CD8-positive, alpha-beta memory T cell (primary cell): Measurements from ENCODE around the gene OPRM1. TPM values are rescaled to one million over a fixed set of nuclear protein-coding genes. Genes with fewer than 3 reads are reported as not detected.
"Not testable (repeated sequence)": the region's sequence is repeated elsewhere in the genome, so short reads cannot be mapped to it uniquely, and the experiment has no call there.

Experiments used
- CTCF ChIA-PET: fragments of 350-600 bp; sonication (Branson Sonifier 250); formaldehyde crosslinking; loops from one replicate; lab custom pipeline; 2021; ENCODE audit warnings: antibody characterized with exemption; lab: Charles Lee
- POLR2A ChIA-PET: fragments of 350-600 bp; sonication (Branson Sonifier 250); formaldehyde crosslinking; loops from one replicate; lab custom pipeline; 2021; ENCODE audit warnings: antibody characterized with exemption; lab: Charles Lee
- DNase-seq, 5 donors: peaks; one replicate each; pipeline versions ENCODE4 v3.0.0 to v3.0.0-alpha.2; 2020 to 2022; ENCODE audit warnings: mixed read lengths in 1 of 5
- H3K27ac ChIP-seq: one replicate; pipeline ENCODE4 v1.7.0; 2013; ENCODE audit warnings: low read depth, mild to moderate bottlenecking, low read length, moderate library complexity
- H3K27me3 ChIP-seq: 2 replicates; pipeline ENCODE4 v1.7.0; 2013; ENCODE audit warnings: low read length, mild to moderate bottlenecking; ENCODE audit not compliant: insufficient read depth, poor library complexity, severe bottlenecking
- H3K36me3 ChIP-seq: 2 replicates; pipeline ENCODE4 v1.7.0; 2013; ENCODE audit warnings: mild to moderate bottlenecking, low read length, moderate library complexity; ENCODE audit not compliant: insufficient read depth
- H3K4me1 ChIP-seq: 2 replicates; pipeline ENCODE4 v1.7.0; 2013; ENCODE audit warnings: mild to moderate bottlenecking, low read length, moderate library complexity; ENCODE audit not compliant: insufficient read depth
- H3K4me3 ChIP-seq: 2 replicates; pipeline ENCODE4 v1.7.0; 2013; ENCODE audit warnings: mild to moderate bottlenecking, low read length
- H3K9me3 ChIP-seq: 2 replicates; pipeline ENCODE4 v1.7.0; 2013; ENCODE audit warnings: mild to moderate bottlenecking, low read length
- H3K27ac Mint-ChIP-seq, 8 donors: one replicate each; pipeline ENCODE4 v1.8.0; 2020 to 2021; ENCODE audit warnings: mixed read lengths in 8 of 8, mild to moderate bottlenecking in 6 of 8, inconsistent platforms in 3 of 8, moderate library complexity in 3 of 8
- H3K27me3 Mint-ChIP-seq, 2 donors: one replicate each; pipeline ENCODE4 v1.8.0; 2020 to 2021; ENCODE audit warnings: mixed read lengths in 2 of 2, mild to moderate bottlenecking in 1 of 2, moderate library complexity in 1 of 2
- H3K36me3 Mint-ChIP-seq, 3 donors: one replicate each; pipeline ENCODE4 v1.8.0; 2020 to 2021; ENCODE audit warnings: mixed read lengths in 3 of 3, inconsistent platforms in 1 of 3, mild to moderate bottlenecking in 1 of 3
- H3K4me1 Mint-ChIP-seq, 3 donors: one replicate each; pipeline ENCODE4 v1.8.0; 2020 to 2021; ENCODE audit warnings: mixed read lengths in 3 of 3, inconsistent platforms in 1 of 3, mild to moderate bottlenecking in 1 of 3
- H3K4me3 Mint-ChIP-seq, 7 donors: one replicate each; pipeline ENCODE4 v1.8.0; 2020 to 2021; ENCODE audit warnings: mixed read lengths in 7 of 7, mild to moderate bottlenecking in 6 of 7, moderate library complexity in 4 of 7, inconsistent platforms in 2 of 7
- H3K9me3 Mint-ChIP-seq, 5 donors: one replicate each; pipeline ENCODE4 v1.8.0; 2020 to 2022; ENCODE audit warnings: mixed read lengths in 5 of 5, mild to moderate bottlenecking in 3 of 5, moderate library complexity in 2 of 5, inconsistent platforms in 1 of 5
- polyA plus RNA-seq: library from polyadenylated mRNA; unstranded; fragments of 300-500 nt; fragmentation: Illumina TruSeq; gene quantifications from one replicate; pipeline ENCODE4 v1.2.3, GENCODE V29; 2021
- total RNA-seq, 2 experiments: library from RNA; stranded (reverse); gene quantifications; one replicate each; pipeline ENCODE4 v1.2.3, GENCODE V29; 2021

Gene OPRM1
- total and polyA plus RNA-seq, 3 experiments from 2014 or later: not detected

- H3K27ac ChIP-seq: no peak overlapping the region
- H3K36me3 Mint-ChIP-seq: peaks cover 10 to 82% (median 45%) of the 10 kb centered on the region in 3 donors
Observed at GRCh38 chr6:154169193-154169847, 130.3 kb downstream of the OPRM1 start.

GRCh38 chr6:154170106-154170505 is 131.1 kb downstream of the OPRM1 start:
- DNase-seq: no peak
- Histone ChIP-seq H3K36me3 (peaks cover 14% of the 10 kb centered on the region), H3K27me3 (no peaks in the 10 kb centered on the region), H3K4me3 (no peak overlapping the region), H3K27ac (no peak overlapping the region), H3K4me1 (peaks cover 38% of the 10 kb centered on the region), H3K9me3 (no peaks in the 10 kb centered on the region)
- ChIA-PET POLR2A (interaction anchor here (0.5 kb wide), 1 partner anchor 47 kb away, joined by 4 read pairs; no protein-coding TSS in a partner anchor), CTCF (interaction anchor here (1.1 to 2.3 kb wide), 3 partner anchors 12 to 18 kb away, joined by 3 to 9 read pairs (median 3); no protein-coding TSS in a partner anchor)
- peaks cover 0 to 5% (median 0%) of the 10 kb centered on the region in 5 donors for H3K9me3 Mint-ChIP-seq
- peaks cover 16 to 83% (median 43%) of the 10 kb centered on the region in 3 donors for H3K36me3 Mint-ChIP-seq
- peak overlapping the region in 7 of 8 donors; percentile 2 to 83 (median 42) for H3K27ac Mint-ChIP-seq
- H3K27me3 Mint-ChIP-seq: no peaks in the 10 kb centered on the region
- H3K4me1 Mint-ChIP-seq: peaks cover 71 to 93% (median 76%) of the 10 kb centered on the region in 3 donors
- no peak overlapping the region for H3K4me3 Mint-ChIP-seq

More at GRCh38 chr6:154169193-154169847, 130.3 kb downstream of the OPRM1 start:
- Mint-ChIP-seq H3K4me1 (peaks cover 68 to 89% (median 72%) of the 10 kb centered on the region in 3 donors), H3K9me3 (peaks cover 0 to 5% (median 0%) of the 10 kb centered on the region in 5 donors), H3K27me3 (no peaks in the 10 kb centered on the region), H3K4me3 (peak overlapping the region in 1 of 7 donors; percentile 5), H3K27ac (peak overlapping the region in 7 of 8 donors; percentile 61 to 92 (median 77))
- POLR2A ChIA-PET: interaction anchor here (0.5 kb wide), 1 partner anchor 48 kb away, joined by 4 read pairs; no protein-coding TSS in a partner anchor
- CTCF ChIA-PET: interaction anchor here (1.4 kb wide), 2 partner anchors 13 to 108 kb away, joined by 3 read pairs; no protein-coding TSS in a partner anchor
- H3K9me3 ChIP-seq: no peaks in the 10 kb centered on the region
- no peak for DNase-seq
- H3K4me1 ChIP-seq: peaks cover 38% of the 10 kb centered on the region
- H3K4me3 ChIP-seq: no peak overlapping the region
- H3K27me3 ChIP-seq: no peaks in the 10 kb centered on the region
- H3K36me3 ChIP-seq: peaks cover 14% of the 10 kb centered on the region

GRCh38 chr6:154172393-154172792 is 133.4 kb downstream of the OPRM1 start:
- DNase-seq, H3K27me3 ChIP-seq, H3K4me3 ChIP-seq, H3K9me3 ChIP-seq, POLR2A ChIA-PET, H3K36me3 ChIP-seq, H3K27me3 Mint-ChIP-seq, H3K27ac ChIP-seq: not testable (repeated sequence)
- H3K4me1 Mint-ChIP-seq: peaks cover 78 to 95% (median 84%) of the 10 kb centered on the region in 3 donors
- CTCF ChIA-PET: interaction anchor here (0.9 to 2.3 kb wide), 3 partner anchors 15 to 105 kb away, joined by 3 to 9 read pairs (median 3); no protein-coding TSS in a partner anchor
- peak overlapping the region in 2 of 8 donors; percentile 48 to 70 for H3K27ac Mint-ChIP-seq
- H3K4me1 ChIP-seq: peaks cover 25% of the 10 kb centered on the region
- peak overlapping the region in 2 of 7 donors; percentile 19 to 25 for H3K4me3 Mint-ChIP-seq
- H3K36me3 Mint-ChIP-seq: peaks cover 33 to 82% (median 36%) of the 10 kb centered on the region in 3 donors
- H3K9me3 Mint-ChIP-seq: peaks cover 6 to 15% (median 10%) of the 10 kb centered on the region in 5 donors

- Histone ChIP-seq H3K9me3 (no peaks in the 10 kb centered on the region), H3K4me3 (no peak overlapping the region), H3K36me3 (peaks cover 3% of the 10 kb centered on the region), H3K27me3 (no peaks in the 10 kb centered on the region), H3K27ac (no peak overlapping the region), H3K4me1 (no peaks in the 10 kb centered on the region)
- POLR2A ChIA-PET: no interaction called here
- CTCF ChIA-PET: no interaction called here
- Mint-ChIP-seq H3K27me3 (no peaks in the 10 kb centered on the region), H3K4me3 (peak overlapping the region in 2 of 7 donors; percentile 1 to 12), H3K36me3 (peaks cover 18 to 63% (median 39%) of the 10 kb centered on the region in 3 donors), H3K9me3 (peaks cover 6 to 13% (median 11%) of the 10 kb centered on the region in 5 donors), H3K4me1 (peaks cover 57 to 88% (median 84%) of the 10 kb centered on the region in 3 donors), H3K27ac (peak overlapping the region in 5 of 8 donors; percentile 7 to 70 (median 58))
- no peak for DNase-seq
Observed at GRCh38 chr6:154179434-154179833, 140.4 kb downstream of the OPRM1 start.

- Histone ChIP-seq H3K4me1 (no peaks in the 10 kb centered on the region), H3K4me3 (no peak overlapping the region), H3K9me3 (no peaks in the 10 kb centered on the region), H3K27ac (no peak overlapping the region), H3K36me3 (no peaks in the 10 kb centered on the region), H3K27me3 (no peaks in the 10 kb centered on the region)
- POLR2A ChIA-PET: no interaction called here
- CTCF ChIA-PET: no interaction called here
- Mint-ChIP-seq H3K36me3 (peaks cover 31 to 71% (median 38%) of the 10 kb centered on the region in 3 donors), H3K4me3 (no peak overlapping the region), H3K9me3 (peaks cover 0 to 2% (median 0%) of the 10 kb centered on the region in 5 donors), H3K4me1 (peaks cover 51 to 81% (median 78%) of the 10 kb centered on the region in 3 donors), H3K27me3 (no peaks in the 10 kb centered on the region), H3K27ac (peak overlapping the region in 3 of 8 donors; percentile 17 to 64 (median 49))
- DNase-seq: no peak
Observed at GRCh38 chr6:154187203-154187602, 148.2 kb downstream of the OPRM1 start.

GRCh38 chr6:154187714-154188113 is 148.7 kb downstream of the OPRM1 start:
- Histone ChIP-seq H3K4me1 (no peaks in the 10 kb centered on the region), H3K27ac (no peak overlapping the region), H3K9me3 (no peaks in the 10 kb centered on the region), H3K36me3 (no peaks in the 10 kb centered on the region), H3K27me3 (no peaks in the 10 kb centered on the region), H3K4me3 (no peak overlapping the region)
- H3K4me1 Mint-ChIP-seq: peaks cover 54 to 81% (median 78%) of the 10 kb centered on the region in 3 donors
- no peak for DNase-seq
- H3K36me3 Mint-ChIP-seq: peaks cover 34 to 72% (median 39%) of the 10 kb centered on the region in 3 donors
- ChIA-PET CTCF (no interaction called here), POLR2A (no interaction called here)
- H3K4me3 Mint-ChIP-seq: no peak overlapping the region
- peak overlapping the region in 2 of 8 donors; percentile 8 to 52 for H3K27ac Mint-ChIP-seq
- no peaks in the 10 kb centered on the region for H3K27me3 Mint-ChIP-seq
- H3K9me3 Mint-ChIP-seq: peaks cover 0 to 2% (median 0%) of the 10 kb centered on the region in 5 donors

- H3K36me3 ChIP-seq: peaks cover 14% of the 10 kb centered on the region
- peaks cover 13% of the 10 kb centered on the region for H3K4me1 ChIP-seq
- no peak for DNase-seq
- no peaks in the 10 kb centered on the region for H3K9me3 Mint-ChIP-seq
- H3K36me3 Mint-ChIP-seq: peaks cover 33 to 86% (median 40%) of the 10 kb centered on the region in 3 donors
- peaks cover 56 to 89% (median 73%) of the 10 kb centered on the region in 3 donors for H3K4me1 Mint-ChIP-seq
- H3K27me3 Mint-ChIP-seq: no peaks in the 10 kb centered on the region
- H3K4me3 Mint-ChIP-seq: no peak overlapping the region
- no peaks in the 10 kb centered on the region for H3K27me3 ChIP-seq
- POLR2A ChIA-PET: no interaction called here
- no peaks in the 10 kb centered on the region for H3K9me3 ChIP-seq
- CTCF ChIA-PET: interaction anchor here (1.2 kb wide), 1 partner anchor 42 kb away, joined by 3 read pairs; no protein-coding TSS in a partner anchor
- no peak overlapping the region for H3K27ac ChIP-seq
- no peak overlapping the region for H3K4me3 ChIP-seq
- H3K27ac Mint-ChIP-seq: peak overlapping the region in 2 of 8 donors; percentile 29 to 54
Observed at GRCh38 chr6:154196333-154196885, 157.4 kb downstream of the OPRM1 start.
